H1 (cell line): Measurements from ENCODE around the gene RMND5A. TPM values are rescaled to one million over a fixed set of nuclear protein-coding genes. Genes with fewer than 3 reads are reported as not detected.

Experiments used
- CTCF ChIA-PET: fragments of 300-600 bp; sonication (Branson Sonifier 250); formaldehyde crosslinking; loops from one replicate; lab custom pipeline; 2021; ENCODE audit not compliant: partially characterized antibody; lab: Charles Lee
- POLR2A ChIA-PET: fragments of 300-600 bp; sonication (Branson Sonifier 250); formaldehyde crosslinking; loops from one replicate; lab custom pipeline; 2021; ENCODE audit warnings: inconsistent platforms; ENCODE audit not compliant: partially characterized antibody; lab: Charles Lee
- DNase-seq, 2 experiments: peaks; one replicate each; pipeline versions ENCODE4 v3.0.0 to v3.0.0-alpha.2; 2010 to 2022; ENCODE audit warnings: low spot score in 2 of 2, low read depth in 1 of 2, mixed read lengths in 1 of 2
- FAIRE-seq: peaks from 2 replicates; lab custom pipeline; 2011; peaks lifted over from hg19 to GRCh38; lab: Jason Lieb, UNC
- H2AFZ ChIP-seq: 2 replicates; pipeline ENCODE4 v1.8.1; 2012; ENCODE audit warnings: low read length, inconsistent platforms
- H2AK5ac ChIP-seq: 2 replicates; pipeline ENCODE4 v1.6.1; 2013; ENCODE audit warnings: low read depth, low read length
- H2BK120ac ChIP-seq: replicated peaks from 2 replicates; pipeline ENCODE3; 2013; ENCODE audit warnings: low read depth, low read length, inconsistent platforms
- H2BK12ac ChIP-seq: 2 replicates; pipeline ENCODE4 v1.6.1; 2013; ENCODE audit warnings: low read depth, low read length
- H2BK15ac ChIP-seq: 2 replicates; pipeline ENCODE4 v1.6.1; 2013; ENCODE audit warnings: low read length
- H2BK20ac ChIP-seq: 2 replicates; pipeline ENCODE4 v1.6.1; 2013; ENCODE audit warnings: low read length
- H2BK5ac ChIP-seq: 2 replicates; pipeline ENCODE4 v1.6.1; 2013; ENCODE audit warnings: low read depth, low read length
- H3K14ac ChIP-seq: 2 replicates; pipeline ENCODE4 v1.6.1; 2013; ENCODE audit warnings: inconsistent platforms; ENCODE audit not compliant: insufficient read length
- H3K18ac ChIP-seq: 2 replicates; pipeline ENCODE4 v1.6.1; 2013; ENCODE audit warnings: low read length; ENCODE audit errors: extremely low read depth
- H3K23ac ChIP-seq: 2 replicates; pipeline ENCODE4 v1.6.1; 2013; ENCODE audit warnings: inconsistent platforms; ENCODE audit not compliant: insufficient read length
- H3K23me2 ChIP-seq: 2 replicates; pipeline ENCODE4 v1.6.1; 2013; ENCODE audit warnings: low read depth, low read length
- H3K27ac ChIP-seq: 2 replicates; pipeline ENCODE4 v1.6.1; 2011; ENCODE audit warnings: low read depth, low read length, inconsistent platforms
- H3K27me3 ChIP-seq, 4 experiments: replicated peaks in 1 of 4; 1 replicate in 1 of 4; 2 replicates in 3 of 4; pipeline versions ENCODE4 v1.6.1 to v1.8.1; 2011 to 2013; ENCODE audit warnings: low read length in 3 of 4, mild to moderate bottlenecking in 3 of 4, inconsistent platforms in 2 of 4, mixed read lengths in 2 of 4, moderate library complexity in 1 of 4; ENCODE audit not compliant: control insufficient read depth in 3 of 4, insufficient read depth in 3 of 4; ENCODE audit errors: extremely low read depth in 1 of 4
- H3K36me3 ChIP-seq, 4 experiments: 2 replicates each; pipeline versions ENCODE4 v1.6.1 to v1.8.1; 2011 to 2013; ENCODE audit warnings: mild to moderate bottlenecking in 4 of 4, low read length in 3 of 4, moderate library complexity in 2 of 4, control low read depth in 1 of 4, inconsistent platforms in 1 of 4; ENCODE audit not compliant: insufficient read depth in 4 of 4, control insufficient read depth in 2 of 4
- H3K4ac ChIP-seq: replicated peaks from 2 replicates; pipeline ENCODE3; 2013; ENCODE audit warnings: low read length, low read depth, mixed read lengths, inconsistent platforms; ENCODE audit not compliant: insufficient read length
- H3K4me1 ChIP-seq, 4 experiments: replicated peaks in 1 of 4; 1 replicate in 1 of 4; 2 replicates in 3 of 4; pipeline versions ENCODE4 v1.6.1 to v1.8.1; 2011 to 2013; ENCODE audit warnings: low read length in 3 of 4, inconsistent platforms in 2 of 4, mixed read lengths in 1 of 4; ENCODE audit not compliant: insufficient read depth in 4 of 4, control insufficient read depth in 3 of 4
- H3K4me2 ChIP-seq, 2 experiments: 2 replicates each; pipeline versions ENCODE4 v1.6.1 to v1.8.1; 2011 to 2013; ENCODE audit warnings: low read depth in 2 of 2, low read length in 2 of 2, control low read depth in 1 of 2, inconsistent platforms in 1 of 2, mild to moderate bottlenecking in 1 of 2; ENCODE audit not compliant: insufficient read depth in 1 of 2
- H3K4me3 ChIP-seq, 4 experiments: fragments of 200-600, 300-600 bp in 1 of 4; sonication (generic), shearing (Covaris generic), sonication (Bioruptor Twin) in 1 of 4; 2 replicates each; pipeline versions ENCODE4 v1.5.1 to v1.8.1; 2011 to 2016; ENCODE audit warnings: low read length in 4 of 4, low read depth in 3 of 4, control low read depth in 2 of 4, inconsistent platforms in 2 of 4, mild to moderate bottlenecking in 2 of 4, mixed read lengths in 1 of 4, moderate library complexity in 1 of 4; ENCODE audit not compliant: insufficient read depth in 2 of 4; ENCODE audit errors: extremely low read depth in 1 of 4
- H3K56ac ChIP-seq: replicated peaks from 2 replicates; pipeline ENCODE3; 2013; ENCODE audit warnings: low read depth, mild to moderate bottlenecking, mixed read lengths, low read length, inconsistent platforms; ENCODE audit not compliant: insufficient read length
- H3K79me1 ChIP-seq: 2 replicates; pipeline ENCODE4 v1.6.1; 2013; ENCODE audit warnings: low read depth, low read length, control low read depth
- H3K79me2 ChIP-seq, 2 experiments: 2 replicates each; pipeline versions ENCODE4 v1.6.1 to v1.8.1; 2012 to 2013; ENCODE audit warnings: low read length in 2 of 2, mild to moderate bottlenecking in 2 of 2, inconsistent platforms in 1 of 2; ENCODE audit not compliant: insufficient read depth in 2 of 2, control insufficient read depth in 1 of 2
- H3K9ac ChIP-seq, 4 experiments: replicated peaks in 1 of 4; 1 replicate in 1 of 4; 2 replicates in 3 of 4; pipeline versions ENCODE4 v1.6.1 to v1.8.1; 2011 to 2013; ENCODE audit warnings: low read depth in 3 of 4, low read length in 3 of 4, control low read depth in 2 of 4, mild to moderate bottlenecking in 2 of 4, moderate library complexity in 2 of 4, inconsistent platforms in 1 of 4; ENCODE audit errors: extremely low read depth in 1 of 4
- H3K9me3 ChIP-seq, 2 experiments: 2 replicates each; pipeline versions ENCODE4 v1.6.1 to v1.8.1; 2012 to 2013; ENCODE audit warnings: mild to moderate bottlenecking in 2 of 2, moderate library complexity in 2 of 2, control low read depth in 1 of 2, inconsistent platforms in 1 of 2, low read depth in 1 of 2, low read length in 1 of 2, mixed read lengths in 1 of 2; ENCODE audit not compliant: insufficient read depth in 2 of 2
- H4K20me1 ChIP-seq, 2 experiments: replicated peaks in 1 of 2; 2 replicates each; pipeline versions ENCODE3 to v1.8.1; 2011 to 2013; ENCODE audit warnings: inconsistent platforms in 2 of 2, low read length in 2 of 2, mild to moderate bottlenecking in 1 of 2; ENCODE audit not compliant: insufficient read depth in 2 of 2, control insufficient read depth in 1 of 2
- H4K5ac ChIP-seq: 2 replicates; pipeline ENCODE4 v1.6.1; 2013; ENCODE audit warnings: low read length, low read depth, mixed read lengths, inconsistent platforms; ENCODE audit not compliant: insufficient read length
- H4K8ac ChIP-seq: 2 replicates; pipeline ENCODE4 v1.8.0; 2013; ENCODE audit warnings: mild to moderate bottlenecking, moderate library complexity, low read length, inconsistent platforms; ENCODE audit not compliant: insufficient read depth; ENCODE audit errors: extremely low read depth
- H4K91ac ChIP-seq: replicated peaks from 2 replicates; pipeline ENCODE3; 2013; ENCODE audit warnings: low read length, mixed read lengths, inconsistent platforms; ENCODE audit not compliant: insufficient read length
- BACH1 ChIP-seq: IDR thresholded peaks from 2 replicates; pipeline ENCODE4 v1.6.1; 2012; ENCODE audit warnings: low read length, improper control_type of control experiment
- CBX5 ChIP-seq: fragments of 300-800, 300-1000 bp; sonication (generic); IDR thresholded peaks from 2 replicates; pipeline ENCODE4 v1.7.1; 2016; ENCODE audit warnings: antibody characterized with exemption, low read length, low read depth
- CBX8 ChIP-seq: fragments of 300-800, 300-1000 bp; sonication (generic); IDR thresholded peaks from 2 replicates; pipeline ENCODE4 v1.7.1; 2016; ENCODE audit warnings: low read depth, low read length, borderline replicate concordance
- CEBPB ChIP-seq: IDR thresholded peaks from 2 replicates; pipeline ENCODE4 v1.6.1; 2012; ENCODE audit warnings: low read depth, low read length
- CHD1 ChIP-seq: IDR thresholded peaks from 2 replicates; pipeline ENCODE4 v1.6.1; 2012; ENCODE audit warnings: low read depth, low read length, improper control_type of control experiment
- CREB1 ChIP-seq: IDR thresholded peaks from 2 replicates; pipeline ENCODE4 v1.6.1; 2012; ENCODE audit warnings: inconsistent platforms
- JUND ChIP-seq: IDR thresholded peaks from 2 replicates; pipeline ENCODE4 v1.6.1; 2011; ENCODE audit warnings: mild to moderate bottlenecking, improper control_type of control experiment, low read length
- KDM5A ChIP-seq: fragments of 200-600 bp; IDR thresholded peaks from 2 replicates; pipeline ENCODE4 v1.7.1; 2012; ENCODE audit warnings: mild to moderate bottlenecking, low read length, inconsistent platforms, mixed read lengths
- MAX ChIP-seq: IDR thresholded peaks from 2 replicates; pipeline ENCODE4 v1.6.1; 2012; ENCODE audit warnings: inconsistent platforms
- POLR2AphosphoS5 ChIP-seq: IDR thresholded peaks from 2 replicates; pipeline ENCODE4 v1.6.1; 2011; ENCODE audit warnings: low read depth, low read length
- POU5F1 ChIP-seq: IDR thresholded peaks from 2 replicates; pipeline ENCODE4 v1.6.1; 2011; ENCODE audit warnings: low read depth, mild to moderate bottlenecking, low read length, moderate library complexity
- RAD21 ChIP-seq, 2 experiments: IDR thresholded peaks in 1 of 2; conservative IDR thresholded peaks in 1 of 2; 2 replicates each; pipeline ENCODE4 v1.6.1; 2011; ENCODE audit warnings: low read depth in 2 of 2, low read length in 2 of 2, improper control_type of control experiment in 1 of 2, inconsistent platforms in 1 of 2, mild to moderate bottlenecking in 1 of 2, moderate library complexity in 1 of 2
- RXRA ChIP-seq: IDR thresholded peaks from 2 replicates; pipeline ENCODE4 v1.6.1; 2011; ENCODE audit warnings: low read depth, mild to moderate bottlenecking, low read length, moderate library complexity; ENCODE audit not compliant: insufficient read depth
- SIX5 ChIP-seq: IDR thresholded peaks from 2 replicates; pipeline ENCODE4 v1.6.1; 2011; ENCODE audit warnings: mild to moderate bottlenecking, low read depth, low read length
- SP2 ChIP-seq: IDR thresholded peaks from 2 replicates; pipeline ENCODE4 v1.6.1; 2012; ENCODE audit warnings: mild to moderate bottlenecking, low read length, inconsistent platforms
- SUZ12 ChIP-seq: fragments of 200-600 bp; sonication (generic); IDR thresholded peaks from 2 replicates; pipeline ENCODE4 v1.6.1; 2012; ENCODE audit warnings: mild to moderate bottlenecking, inconsistent platforms, low read length, moderate library complexity, mixed read lengths
- TBP ChIP-seq: IDR thresholded peaks from 2 replicates; pipeline ENCODE4 v1.6.1; 2011; ENCODE audit warnings: low read depth, low read length, improper control_type of control experiment
- WGBS, 2 experiments: shearing (Covaris generic) in 1 of 2; methylation state at CpG; one replicate each; pipeline versions ENCODE4 v1.1.6 to v1.1.7; 2013 to 2015; ENCODE audit warnings: low lambda C conversion rate in 2 of 2, mixed read lengths in 2 of 2, inconsistent platforms in 1 of 2, low coverage in 1 of 2, missing lambda C conversion rate in 1 of 2; ENCODE audit not compliant: insufficient replicate concordance in 2 of 2, insufficient coverage in 1 of 2, insufficient read length in 1 of 2; ENCODE audit errors: extremely low coverage in 1 of 2, missing lambda C conversion rate in 1 of 2; 5-methylcytosine and 5-hydroxymethylcytosine counted together
- polyA plus RNA-seq, 7 experiments: library from polyadenylated mRNA; depleted of rRNA in 3 of 7; stranded (reverse) in 5 of 7; unstranded in 2 of 7; fragments of >200 nt in 5 of 7; fragments of 200-250 nt in 2 of 7; gene quantifications; 1 replicate in 5 of 7; 2 replicates in 1 of 7; 4 replicates in 1 of 7; pipeline versions ENCODE4 v1.2.1 to v1.2.3, GENCODE V29; 2011 to 2013; ENCODE audit warnings: missing spikeins in 2 of 7, mixed read lengths in 2 of 7
- total RNA-seq: library from RNA; stranded (reverse); fragmentation: NEBNext Ultra II Directional; extraction: Animal tissue kit (Norgen Biotek cat#: 25700); gene quantifications from 2 replicates; pipeline ENCODE4 v1.2.1, GENCODE V29; 2021

Gene RMND5A
- total and polyA plus RNA-seq, 2 of the 8 experiments (the other 6 are each of a cell fraction or from before 2014, with no cell fraction given): 21.0 to 66.2 TPM

- WGBS, 2 experiments: 91% methylated on average over 2 of the region's 2 CpGs; no CpG with 5 or more reads in 1 of the 2 experiments
- H4K20me1 ChIP-seq: no peaks in the 10 kb centered on the region
- CTCF ChIA-PET: no interaction called here
Observed at GRCh38 chr2:86686905-86687304, 33.2 kb upstream of the RMND5A start.

More at GRCh38 chr2:86686905-86687304, 33.2 kb upstream of the RMND5A start:
- no peak overlapping the region for H3K27ac ChIP-seq
- H3K18ac ChIP-seq: no peak overlapping the region
- H2AK5ac ChIP-seq: no peak overlapping the region
- H4K5ac ChIP-seq: no peak overlapping the region
- no peaks in the 10 kb centered on the region for H3K27me3 ChIP-seq
- TF ChIP-seq SP2: no peak
- no peak for TF ChIP-seq MAX
- TF ChIP-seq BACH1: no peak
- TF ChIP-seq SUZ12: no peak
- TF ChIP-seq CHD1: no peak
- no peak for TF ChIP-seq TBP
- TF ChIP-seq JUND: no peak
- TF ChIP-seq CBX8: no peak
- no peak for TF ChIP-seq RAD21 (IDR thresholded peaks at IDR 0.05 in 1 of 2, conservative IDR thresholded peaks at IDR 0.05 in 1 of 2; ENCODE audit: low read depth in 2 of 2, low read length in 2 of 2)
- no peak for TF ChIP-seq POLR2AphosphoS5
- TF ChIP-seq POU5F1: no peak
- no peak for TF ChIP-seq CEBPB
- TF ChIP-seq CREB1: no peak
- no peak for TF ChIP-seq SIX5
- no peak for TF ChIP-seq CBX5
- TF ChIP-seq RXRA: no peak
- no peak for TF ChIP-seq KDM5A
- no peaks in the 10 kb centered on the region for H3K36me3 ChIP-seq
- no peak overlapping the region for H2BK5ac ChIP-seq
- no peak overlapping the region for H3K9ac ChIP-seq
- no peak overlapping the region for H2BK15ac ChIP-seq
- no peak overlapping the region for H3K23ac ChIP-seq
- no peaks in the 10 kb centered on the region for H3K79me2 ChIP-seq
- H3K4me3 ChIP-seq: no peak overlapping the region
- DNase-seq (no peak), FAIRE-seq (no peak)
- POLR2A ChIA-PET: no interaction called here
- no peak overlapping the region for H3K4ac ChIP-seq
- no peaks in the 10 kb centered on the region for H3K4me1 ChIP-seq
- no peak overlapping the region for H3K56ac ChIP-seq
- no peak overlapping the region for H2AFZ ChIP-seq
- H3K79me1 ChIP-seq: no peaks in the 10 kb centered on the region
- H3K4me2 ChIP-seq: no peak overlapping the region
- no peak overlapping the region for H2BK20ac ChIP-seq
- H2BK12ac ChIP-seq: no peak overlapping the region
- H4K8ac ChIP-seq: no peak overlapping the region
- no peaks in the 10 kb centered on the region for H3K23me2 ChIP-seq
- H4K91ac ChIP-seq: no peak overlapping the region
- no peak overlapping the region for H3K14ac ChIP-seq
- H2BK120ac ChIP-seq: no peak overlapping the region
- H3K9me3 ChIP-seq: no peaks in the 10 kb centered on the region
